Mammary epithelial cell (primary cell): ENCODE data around the gene ACSBG1.

ENCODE experiments used
- EZH2 ChIP-seq: IDR thresholded peaks from 2 replicates; pipeline ENCODE4 v1.6.1; 2012; ENCODE audit warnings: low read length, inconsistent platforms, borderline replicate concordance
- TF ChIP-seq, protein P1 (sequence below), 2 donors: IDR thresholded peaks in 1 of 2; conservative IDR thresholded peaks in 1 of 2; 2 replicates each; pipeline ENCODE4 v1.5.1; 2011 to 2012; ENCODE audit warnings: inconsistent platforms in 2 of 2, low read length in 2 of 2, mild to moderate bottlenecking in 2 of 2, control low read depth in 1 of 2, low read depth in 1 of 2; ENCODE audit not compliant: insufficient read depth in 1 of 2; ENCODE audit errors: extremely low read depth in 1 of 2

DNA sequence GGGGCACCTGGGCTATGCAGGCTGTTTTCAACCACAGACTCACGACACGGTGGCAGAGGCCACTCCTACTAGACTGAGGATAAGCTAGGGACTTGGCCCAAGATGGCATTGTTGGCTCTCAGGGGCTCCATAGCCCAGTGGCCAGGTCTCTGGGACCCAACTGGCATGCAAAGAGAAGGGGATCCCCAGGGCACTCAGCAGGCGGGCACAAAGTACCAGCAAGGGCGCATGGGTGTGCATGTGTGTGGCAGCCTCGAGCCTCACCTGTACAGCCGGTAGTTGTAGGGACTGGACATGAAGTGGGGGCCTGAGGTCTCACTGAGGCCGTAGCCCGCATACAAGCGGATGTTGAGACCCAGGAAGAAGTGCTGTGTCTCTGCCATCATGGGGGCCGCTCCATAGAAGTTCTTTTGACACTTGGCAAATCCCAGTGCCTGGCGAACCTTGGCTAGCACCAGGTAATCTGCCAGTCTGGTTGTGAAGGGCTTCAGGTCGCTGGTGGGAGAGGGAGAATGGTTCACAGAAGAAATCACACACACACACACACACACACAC is 55.0 kb downstream of the ACSBG1 start:
- TF ChIP-seq, protein P1, sequence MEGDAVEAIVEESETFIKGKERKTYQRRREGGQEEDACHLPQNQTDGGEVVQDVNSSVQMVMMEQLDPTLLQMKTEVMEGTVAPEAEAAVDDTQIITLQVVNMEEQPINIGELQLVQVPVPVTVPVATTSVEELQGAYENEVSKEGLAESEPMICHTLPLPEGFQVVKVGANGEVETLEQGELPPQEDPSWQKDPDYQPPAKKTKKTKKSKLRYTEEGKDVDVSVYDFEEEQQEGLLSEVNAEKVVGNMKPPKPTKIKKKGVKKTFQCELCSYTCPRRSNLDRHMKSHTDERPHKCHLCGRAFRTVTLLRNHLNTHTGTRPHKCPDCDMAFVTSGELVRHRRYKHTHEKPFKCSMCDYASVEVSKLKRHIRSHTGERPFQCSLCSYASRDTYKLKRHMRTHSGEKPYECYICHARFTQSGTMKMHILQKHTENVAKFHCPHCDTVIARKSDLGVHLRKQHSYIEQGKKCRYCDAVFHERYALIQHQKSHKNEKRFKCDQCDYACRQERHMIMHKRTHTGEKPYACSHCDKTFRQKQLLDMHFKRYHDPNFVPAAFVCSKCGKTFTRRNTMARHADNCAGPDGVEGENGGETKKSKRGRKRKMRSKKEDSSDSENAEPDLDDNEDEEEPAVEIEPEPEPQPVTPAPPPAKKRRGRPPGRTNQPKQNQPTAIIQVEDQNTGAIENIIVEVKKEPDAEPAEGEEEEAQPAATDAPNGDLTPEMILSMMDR (conservative IDR thresholded peaks at IDR 0.05 in 1 of 2, IDR thresholded peaks at IDR 0.05 in 1 of 2; ENCODE audit: extremely low read depth in 1 of 2, insufficient read depth in 1 of 2, low read depth in 1 of 2, low read length in 2 of 2): no peak
- TF ChIP-seq EZH2: no peak
